Small intestine (tissue), 7 donors: ENCODE results near the gene VPS13C. TPM values are rescaled to one million over a fixed set of nuclear protein-coding genes. Genes with fewer than 3 reads are reported as not detected.

Experiments
- DNase-seq, 2 donors: peaks; one replicate each; pipeline versions ENCODE4 v3.0.0 to v3.0.0-alpha.2; 2013
- FAIRE-seq: peaks from 2 replicates; lab custom pipeline; 2012; peaks lifted over from hg19 to GRCh38; lab: Jason Lieb, UNC
- H3K27ac ChIP-seq, 3 donors: one replicate each; pipeline ENCODE4 v1.5.1; 2013; ENCODE audit warnings: low read length in 2 of 3, mild to moderate bottlenecking in 2 of 3, control low read depth in 1 of 3, inconsistent platforms in 1 of 3, low read depth in 1 of 3, moderate library complexity in 1 of 3
- H3K27me3 ChIP-seq, 3 donors: one replicate each; pipeline ENCODE4 v1.6.1; 2013; ENCODE audit warnings: low read length in 3 of 3, inconsistent platforms in 1 of 3; ENCODE audit not compliant: control insufficient read depth in 3 of 3, insufficient read depth in 3 of 3
- H3K36me3 ChIP-seq, 3 donors: one replicate each; pipeline ENCODE4 v1.6.1; 2013; ENCODE audit warnings: low read length in 3 of 3, inconsistent platforms in 1 of 3, low read depth in 1 of 3, mild to moderate bottlenecking in 1 of 3, moderate library complexity in 1 of 3; ENCODE audit not compliant: control insufficient read depth in 3 of 3, insufficient read depth in 2 of 3
- H3K4me1 ChIP-seq, 3 donors: one replicate each; pipeline ENCODE4 v1.6.1; 2013; ENCODE audit warnings: low read length in 2 of 3, inconsistent platforms in 1 of 3, low read depth in 1 of 3, mild to moderate bottlenecking in 1 of 3, moderate library complexity in 1 of 3; ENCODE audit not compliant: control insufficient read depth in 3 of 3, insufficient read depth in 2 of 3
- H3K4me3 ChIP-seq, 3 donors: one replicate each; pipeline ENCODE4 v1.5.1; 2013; ENCODE audit warnings: low read length in 3 of 3, control low read depth in 1 of 3, inconsistent platforms in 1 of 3, low read depth in 1 of 3, mild to moderate bottlenecking in 1 of 3, moderate library complexity in 1 of 3
- H3K9me3 ChIP-seq, 2 donors: one replicate each; pipeline ENCODE4 v1.6.1; 2013; ENCODE audit warnings: low read depth in 1 of 2, low read length in 1 of 2; ENCODE audit not compliant: control insufficient read depth in 2 of 2, insufficient read depth in 1 of 2
- WGBS, 3 donors: extraction: QIAGEN DNeasy Blood & Tissue Kit; methylation state at CpG; one replicate each; pipeline ENCODE4 v1.1.7; 2013; 5-methylcytosine and 5-hydroxymethylcytosine counted together
- polyA plus RNA-seq, 4 donors: library from polyadenylated mRNA; stranded (reverse) in 3 of 4; unstranded in 1 of 4; fragments of 200-250 nt in 3 of 4; fragments of 120-200 nt in 1 of 4; gene quantifications; one replicate each; pipeline versions ENCODE4 v1.2.1 to v1.2.3, GENCODE V29; 2013
- donor health status: healthy with polysubstance abuse.
- donor health status: control.
- donor health status: control.
- donor health status: Bipolar disorder and iron deficiency.
- donor health status: healthy.

The VPS13C gene
- polyA plus RNA-seq, 4 donors: 7.3 to 49.2 (median 11.6) TPM

- Histone ChIP-seq H3K9me3 (no peaks in the 10 kb centered on the region), H3K4me3 (no peak overlapping the region), H3K27ac (no peak overlapping the region), H3K4me1 (no peaks in the 10 kb centered on the region), H3K27me3 (no peaks in the 10 kb centered on the region), H3K36me3 (peaks cover 2 to 6% (median 5%) of the 10 kb centered on the region in 3 donors)
- no peak for DNase-seq
- WGBS, 3 donors: 84 to 99% (median 95%) methylated on average over 3 of the region's 3 CpGs
- FAIRE-seq: no peak
Measured at GRCh38 chr15:61978225-61978624, 82.0 kb downstream of the VPS13C start.

GRCh38 chr15:61974759-61975158, 85.5 kb downstream of the VPS13C start:
- H3K4me3 ChIP-seq: no peak overlapping the region
- FAIRE-seq (no peak), DNase-seq (no peak)
- no peak overlapping the region for H3K27ac ChIP-seq
- WGBS, 3 donors: 18 to 40% (median 21%) methylated on average over 1 of the region's 1 CpG
- no peaks in the 10 kb centered on the region for H3K27me3 ChIP-seq
- H3K36me3 ChIP-seq: peaks cover 3 to 11% (median 7%) of the 10 kb centered on the region in 3 donors
- H3K4me1 ChIP-seq: no peaks in the 10 kb centered on the region
- no peaks in the 10 kb centered on the region for H3K9me3 ChIP-seq

- DNase-seq (no peak), FAIRE-seq (peak; percentile 53)
- no peaks in the 10 kb centered on the region for H3K4me1 ChIP-seq
- no peak overlapping the region for H3K27ac ChIP-seq
- no peaks in the 10 kb centered on the region for H3K27me3 ChIP-seq
- peaks cover 3 to 11% (median 6%) of the 10 kb centered on the region in 3 donors for H3K36me3 ChIP-seq
- H3K4me3 ChIP-seq: no peak overlapping the region
- no peaks in the 10 kb centered on the region for H3K9me3 ChIP-seq
- WGBS, 3 donors: 50 to 72% (median 56%) methylated on average over 1 of the region's 1 CpG
Measured at GRCh38 chr15:61974118-61974517, 86.1 kb downstream of the VPS13C start.

GRCh38 chr15:61951949-61952348, 108.3 kb downstream of the VPS13C start:
- no peaks in the 10 kb centered on the region for H3K27me3 ChIP-seq
- FAIRE-seq (no peak), DNase-seq (no peak)
- peaks cover 4 to 16% (median 9%) of the 10 kb centered on the region in 3 donors for H3K36me3 ChIP-seq
- H3K4me3 ChIP-seq: no peak overlapping the region
- no peaks in the 10 kb centered on the region for H3K4me1 ChIP-seq
- H3K27ac ChIP-seq: no peak overlapping the region
- peaks cover 0 to 2% of the 10 kb centered on the region in 2 donors for H3K9me3 ChIP-seq
- 74 to 85% (median 84%) methylated on average over 2 of the region's 2 CpGs for WGBS, 3 donors

- DNase-seq (no peak), FAIRE-seq (no peak)
- no peak overlapping the region for H3K27ac ChIP-seq
- no peak overlapping the region for H3K4me3 ChIP-seq
- no peaks in the 10 kb centered on the region for H3K27me3 ChIP-seq
- H3K9me3 ChIP-seq: no peaks in the 10 kb centered on the region
- peaks cover 6 to 17% (median 8%) of the 10 kb centered on the region in 3 donors for H3K36me3 ChIP-seq
- H3K4me1 ChIP-seq: no peaks in the 10 kb centered on the region
Measured at GRCh38 chr15:61946778-61947177, 113.5 kb downstream of the VPS13C start.

- DNase-seq: no peak
- peaks cover 6 to 16% (median 12%) of the 10 kb centered on the region in 3 donors for H3K36me3 ChIP-seq
- no peak for FAIRE-seq
- H3K4me1 ChIP-seq: no peaks in the 10 kb centered on the region
- no peak overlapping the region for H3K27ac ChIP-seq
- 94 to 97% (median 95%) methylated on average over 2 of the region's 2 CpGs for WGBS, 3 donors
- no peaks in the 10 kb centered on the region for H3K27me3 ChIP-seq
- no peaks in the 10 kb centered on the region for H3K9me3 ChIP-seq
- H3K4me3 ChIP-seq: no peak overlapping the region
Measured at GRCh38 chr15:61943992-61944391, 116.3 kb downstream of the VPS13C start.

GRCh38 chr15:61938249-61938648, 122.0 kb downstream of the VPS13C start:
- no peaks in the 10 kb centered on the region for H3K9me3 ChIP-seq
- DNase-seq (no peak), FAIRE-seq (no peak)
- no peak overlapping the region for H3K27ac ChIP-seq
- H3K27me3 ChIP-seq: no peaks in the 10 kb centered on the region
- no peak overlapping the region for H3K4me3 ChIP-seq
- WGBS, 3 donors: 76 to 91% (median 77%) methylated on average over 1 of the region's 1 CpG
- no peaks in the 10 kb centered on the region for H3K4me1 ChIP-seq
- peaks cover 0 to 6% (median 4%) of the 10 kb centered on the region in 3 donors for H3K36me3 ChIP-seq

- 80 to 86% (median 81%) methylated on average over 4 of the region's 4 CpGs for WGBS, 3 donors
- peaks cover 0 to 6% (median 4%) of the 10 kb centered on the region in 3 donors for H3K36me3 ChIP-seq
- FAIRE-seq: no peak
Measured at GRCh38 chr15:61936528-61937195, 123.6 kb downstream of the VPS13C start.

GRCh38 chr15:61935493-61935892, 124.8 kb downstream of the VPS13C start:
- FAIRE-seq (no peak), DNase-seq (no peak)
- no peak overlapping the region for H3K4me3 ChIP-seq
- H3K36me3 ChIP-seq: peaks cover 0 to 5% (median 4%) of the 10 kb centered on the region in 3 donors
- no peaks in the 10 kb centered on the region for H3K4me1 ChIP-seq
- H3K9me3 ChIP-seq: no peaks in the 10 kb centered on the region
- no peak overlapping the region for H3K27ac ChIP-seq
- no peaks in the 10 kb centered on the region for H3K27me3 ChIP-seq
- 96% methylated on average over 4 of the region's 4 CpGs for WGBS, 3 donors

More at GRCh38 chr15:61936528-61937195, 123.6 kb downstream of the VPS13C start:
- H3K4me1 ChIP-seq: no peaks in the 10 kb centered on the region
- H3K4me3 ChIP-seq: no peak overlapping the region
- H3K27ac ChIP-seq: no peak overlapping the region
- no peaks in the 10 kb centered on the region for H3K9me3 ChIP-seq
- no peaks in the 10 kb centered on the region for H3K27me3 ChIP-seq
- DNase-seq: no peak
